CD4-positive, alpha-beta T cell (primary cell): ENCODE results near the gene NTN1. TPM values are rescaled to one million over a fixed set of nuclear protein-coding genes. Genes with fewer than 3 reads are reported as not detected.

Experiments
- ATAC-seq: fragments of 200-7000 bp; cut with Tn5 transposase; one replicate; pipeline ENCODE4 v1.10.0; 2022; ENCODE audit warnings: mild to moderate bottlenecking; ENCODE audit not compliant: poor library complexity
- CTCF ChIA-PET: fragments of 350-600 bp; sonication (Branson Sonifier 250); formaldehyde crosslinking; loops from one replicate; lab custom pipeline; 2021; ENCODE audit warnings: antibody characterized with exemption, inconsistent platforms; lab: Charles Lee
- POLR2A ChIA-PET: fragments of 350-600 bp; sonication (Branson Sonifier 250); formaldehyde crosslinking; loops from one replicate; lab custom pipeline; 2021; ENCODE audit warnings: antibody characterized with exemption, inconsistent platforms; lab: Charles Lee
- DNase-seq, 14 experiments: peaks; one replicate each; pipeline ENCODE4 v3.0.0-alpha.2; 2013 to 2020; ENCODE audit warnings: mixed read lengths in 2 of 14
- H3K27ac ChIP-seq, 2 donors: one replicate each; pipeline versions ENCODE4 v1.5.1 to v1.7.0; 2013; ENCODE audit warnings: low read length in 2 of 2, low read depth in 1 of 2, mild to moderate bottlenecking in 1 of 2
- H3K27me3 ChIP-seq, 2 experiments: 1 replicate in 1 of 2; 2 replicates in 1 of 2; pipeline versions ENCODE4 v1.6.1 to v1.7.0; 2013; ENCODE audit warnings: low read length in 2 of 2, control low read depth in 1 of 2, mild to moderate bottlenecking in 1 of 2, moderate library complexity in 1 of 2; ENCODE audit not compliant: insufficient read depth in 2 of 2, control insufficient read depth in 1 of 2
- H3K36me3 ChIP-seq: one replicate; pipeline ENCODE4 v1.6.1; 2013; ENCODE audit warnings: low read length, control low read depth; ENCODE audit not compliant: insufficient read depth
- H3K4me1 ChIP-seq: one replicate; pipeline ENCODE4 v1.6.1; 2013; ENCODE audit warnings: low read length, control low read depth; ENCODE audit not compliant: insufficient read depth
- H3K4me3 ChIP-seq: one replicate; pipeline ENCODE4 v1.5.1; 2013; ENCODE audit warnings: mild to moderate bottlenecking, low read length, moderate library complexity
- H3K9me3 ChIP-seq, 2 experiments: 1 replicate in 1 of 2; 2 replicates in 1 of 2; pipeline versions ENCODE4 v1.6.1 to v1.7.0; 2013; ENCODE audit warnings: low read length in 2 of 2, mild to moderate bottlenecking in 2 of 2, control low read depth in 1 of 2, moderate library complexity in 1 of 2; ENCODE audit not compliant: control insufficient read depth in 1 of 2, insufficient read depth in 1 of 2
- H3K27ac Mint-ChIP-seq: one replicate; pipeline ENCODE4 v1.8.0; 2020; ENCODE audit warnings: mixed read lengths
- H3K27me3 Mint-ChIP-seq: one replicate; pipeline ENCODE4 v1.8.0; 2021; ENCODE audit warnings: mixed read lengths
- H3K36me3 Mint-ChIP-seq: one replicate; pipeline ENCODE4 v1.8.0; 2021; ENCODE audit warnings: low read depth, mixed read lengths
- H3K4me1 Mint-ChIP-seq: one replicate; pipeline ENCODE4 v1.8.0; 2021; ENCODE audit warnings: low read depth, mixed read lengths
- H3K4me3 Mint-ChIP-seq: one replicate; pipeline ENCODE4 v1.8.0; 2020; ENCODE audit warnings: mild to moderate bottlenecking, mixed read lengths
- H3K9me3 Mint-ChIP-seq: one replicate; pipeline ENCODE4 v1.8.0; 2020; ENCODE audit warnings: mixed read lengths
- CTCF ChIP-seq: fragments of 200-600 bp; IDR thresholded peaks from one replicate; pipeline ENCODE4 v1.8.0; 2022; ENCODE audit warnings: antibody characterized with exemption, mild to moderate bottlenecking
- intact Hi-C, 2 experiments: fragments of 100-400 bp; cut with DNase I in 1 of 2; cut with micrococcal nuclease in 1 of 2; formaldehyde crosslinking; loops; one replicate each; pipeline versions ENCODE4 v1.15.1 to v1.9.0; 2023 to 2025; cut with DNase I, micrococcal nuclease
- total RNA-seq, 174 experiments: library from RNA in 2 of 174; stranded (reverse) in 2 of 174; gene quantifications; one replicate each; pipeline ENCODE4 v1.2.3 and lab custom pipeline; 2021 to 2026

NTN1 gene
- total RNA-seq, 2 experiments from 2014 or later, result 0.08 to 0.14 TPM

- Histone ChIP-seq H3K4me1 (peaks cover 2% of the 10 kb centered on the region), H3K9me3 (no peaks in the 10 kb centered on the region), H3K27me3 (peaks cover 0 to 10% of the 10 kb centered on the region in 2 experiments), H3K36me3 (no peaks in the 10 kb centered on the region), H3K27ac (no peak overlapping the region), H3K4me3 (no peak overlapping the region)
- intact Hi-C loops, result no loop called here
- Mint-ChIP-seq H3K4me1 (no peaks in the 10 kb centered on the region), H3K36me3 (no peaks in the 10 kb centered on the region), H3K9me3 (no peaks in the 10 kb centered on the region), H3K27me3 (peaks cover 3% of the 10 kb centered on the region), H3K27ac (no peak overlapping the region), H3K4me3 (no peak overlapping the region)
- DNase-seq (peak in 1 of 14 experiments; percentile 38), ATAC-seq (no peak)
- POLR2A ChIA-PET, result no interaction called here
- TF ChIP-seq CTCF, result no peak
- CTCF ChIA-PET, result no interaction called here
Observed at GRCh38 chr17:9183306-9183705, 162.0 kb downstream of the NTN1 start.

GRCh38 chr17:9185142-9185541 lies 163.8 kb downstream of the NTN1 start:
- ATAC-seq (no peak), DNase-seq (no peak)
- Mint-ChIP-seq H3K9me3 (no peaks in the 10 kb centered on the region), H3K27me3 (peaks cover 3% of the 10 kb centered on the region), H3K36me3 (no peaks in the 10 kb centered on the region), H3K4me3 (no peak overlapping the region), H3K27ac (no peak overlapping the region), H3K4me1 (no peaks in the 10 kb centered on the region)
- no peaks in the 10 kb centered on the region for H3K36me3 ChIP-seq
- H3K4me1 ChIP-seq, result peaks cover 2% of the 10 kb centered on the region
- TF ChIP-seq CTCF, result no peak
- H3K9me3 ChIP-seq, result no peaks in the 10 kb centered on the region
- CTCF ChIA-PET, result no interaction called here
- intact Hi-C loops, result no loop called here
- POLR2A ChIA-PET, result no interaction called here
- no peak overlapping the region for H3K4me3 ChIP-seq
- no peak overlapping the region for H3K27ac ChIP-seq
- peaks cover 0 to 10% of the 10 kb centered on the region in 2 experiments for H3K27me3 ChIP-seq

GRCh38 chr17:9185688-9186284 lies 164.5 kb downstream of the NTN1 start:
- POLR2A ChIA-PET, result no interaction called here
- TF ChIP-seq CTCF, result no peak
- Histone ChIP-seq H3K27me3 (peaks cover 0 to 10% of the 10 kb centered on the region in 2 experiments), H3K27ac (no peak overlapping the region), H3K9me3 (no peaks in the 10 kb centered on the region), H3K4me1 (peaks cover 2% of the 10 kb centered on the region), H3K36me3 (no peaks in the 10 kb centered on the region), H3K4me3 (no peak overlapping the region)
- no peak overlapping the region for H3K4me3 Mint-ChIP-seq
- no peaks in the 10 kb centered on the region for H3K36me3 Mint-ChIP-seq
- peaks cover 3% of the 10 kb centered on the region for H3K27me3 Mint-ChIP-seq
- no peaks in the 10 kb centered on the region for H3K9me3 Mint-ChIP-seq
- DNase-seq (no peak), ATAC-seq (no peak)
- H3K4me1 Mint-ChIP-seq, result no peaks in the 10 kb centered on the region
- no peak overlapping the region for H3K27ac Mint-ChIP-seq
- intact Hi-C loops, result no loop called here
- CTCF ChIA-PET, result no interaction called here
